ENCODE measurements around the gene USP20. TPM values are rescaled to one million over a fixed set of nuclear protein-coding genes. Genes with fewer than 3 reads are reported as not detected.
"Not testable (repeated sequence)": the region's sequence is repeated elsewhere in the genome, so short reads cannot be mapped to it uniquely, and the experiment has no call there.

The USP20 gene
- total RNA-seq, 1 experiment from 2014 or later = 2.6 TPM

- DNase-seq (ENCODE audit: low spot score) = no peak
These were observed 54.1 kb downstream of the USP20 start for GRCh38 chr9:129889122-129889940.

- DNase-seq (ENCODE audit: low spot score) = no peak
These were observed 54.9 kb downstream of the USP20 start for GRCh38 chr9:129889941-129890717.

GRCh38 chr9:129890718-129891299 is 55.6 kb downstream of the USP20 start:
- not testable (repeated sequence) for DNase-seq (ENCODE audit: low spot score)

- no peak for DNase-seq (ENCODE audit: low spot score)
These were observed 56.3 kb downstream of the USP20 start for GRCh38 chr9:129891569-129891968.

- DNase-seq (ENCODE audit: low spot score) = no peak
These were observed 59.0 kb downstream of the USP20 start for GRCh38 chr9:129894120-129894823.

- DNase-seq (ENCODE audit: low spot score) = no peak
These were observed 60.4 kb downstream of the USP20 start for GRCh38 chr9:129895376-129896268.

GRCh38 chr9:129897263-129897662 is 62.0 kb downstream of the USP20 start:
- no peak for DNase-seq (ENCODE audit: low spot score)

GRCh38 chr9:129898185-129898584 is 62.9 kb downstream of the USP20 start:
- DNase-seq (ENCODE audit: low spot score) = peak; percentile 47

- DNase-seq (ENCODE audit: low spot score) = no peak
These were observed 64.4 kb downstream of the USP20 start for GRCh38 chr9:129899620-129900019.

- no peak for DNase-seq (ENCODE audit: low spot score)
These were observed 65.2 kb downstream of the USP20 start for GRCh38 chr9:129900263-129901027.

GRCh38 chr9:129901993-129902739 is 66.9 kb downstream of the USP20 start:
- DNase-seq (ENCODE audit: low spot score) = no peak

GRCh38 chr9:129902740-129903134 is 67.5 kb downstream of the USP20 start:
- DNase-seq (ENCODE audit: low spot score) = no peak

- no peak for DNase-seq (ENCODE audit: low spot score)
These were observed 69.5 kb downstream of the USP20 start for GRCh38 chr9:129904734-129905133.

- no peak for DNase-seq (ENCODE audit: low spot score)
These were observed 71.0 kb downstream of the USP20 start for GRCh38 chr9:129906298-129906697.

- no peak for DNase-seq (ENCODE audit: low spot score)
These were observed 71.9 kb downstream of the USP20 start for GRCh38 chr9:129907201-129907600.

GRCh38 chr9:129908906-129909305 is 73.6 kb downstream of the USP20 start:
- DNase-seq (ENCODE audit: low spot score) = no peak

GRCh38 chr9:129909851-129910250 is 74.6 kb downstream of the USP20 start:
- DNase-seq (ENCODE audit: low spot score) = no peak

GRCh38 chr9:129910628-129911567 is 75.6 kb downstream of the USP20 start:
- peak; percentile 98 for DNase-seq (ENCODE audit: low spot score)

All from H4 (cell line).